ENCODE results near the gene CGNL1. TPM values are rescaled to one million over a fixed set of nuclear protein-coding genes. Genes with fewer than 3 reads are reported as not detected.
A peak's percentile ranks its signal among the peaks of the same experiment; 100 is the strongest.

CGNL1 gene
- total RNA-seq, 1 donor from 2014 or later: 5.4 TPM

DNA sequence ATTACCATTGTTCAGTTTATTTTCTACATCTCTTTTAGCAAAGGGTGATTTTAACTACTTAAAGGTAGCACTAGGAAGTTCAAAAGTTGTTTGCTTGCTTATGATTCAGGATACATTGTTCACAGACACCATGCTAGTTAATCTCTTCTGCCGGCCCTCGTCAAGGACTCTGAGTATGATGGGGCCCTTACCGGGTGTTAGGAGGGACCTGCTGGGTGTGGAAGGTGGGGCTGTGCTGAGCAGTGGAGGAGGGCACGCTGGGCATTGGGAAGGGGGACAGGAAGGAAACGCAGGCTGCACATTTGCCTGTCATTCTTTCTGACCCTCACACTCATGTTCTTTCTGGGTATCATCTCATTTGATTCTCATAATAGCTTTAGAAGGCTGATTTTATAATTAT lies 150.3 kb downstream of the CGNL1 start:
- TF ChIP-seq, protein P1, sequence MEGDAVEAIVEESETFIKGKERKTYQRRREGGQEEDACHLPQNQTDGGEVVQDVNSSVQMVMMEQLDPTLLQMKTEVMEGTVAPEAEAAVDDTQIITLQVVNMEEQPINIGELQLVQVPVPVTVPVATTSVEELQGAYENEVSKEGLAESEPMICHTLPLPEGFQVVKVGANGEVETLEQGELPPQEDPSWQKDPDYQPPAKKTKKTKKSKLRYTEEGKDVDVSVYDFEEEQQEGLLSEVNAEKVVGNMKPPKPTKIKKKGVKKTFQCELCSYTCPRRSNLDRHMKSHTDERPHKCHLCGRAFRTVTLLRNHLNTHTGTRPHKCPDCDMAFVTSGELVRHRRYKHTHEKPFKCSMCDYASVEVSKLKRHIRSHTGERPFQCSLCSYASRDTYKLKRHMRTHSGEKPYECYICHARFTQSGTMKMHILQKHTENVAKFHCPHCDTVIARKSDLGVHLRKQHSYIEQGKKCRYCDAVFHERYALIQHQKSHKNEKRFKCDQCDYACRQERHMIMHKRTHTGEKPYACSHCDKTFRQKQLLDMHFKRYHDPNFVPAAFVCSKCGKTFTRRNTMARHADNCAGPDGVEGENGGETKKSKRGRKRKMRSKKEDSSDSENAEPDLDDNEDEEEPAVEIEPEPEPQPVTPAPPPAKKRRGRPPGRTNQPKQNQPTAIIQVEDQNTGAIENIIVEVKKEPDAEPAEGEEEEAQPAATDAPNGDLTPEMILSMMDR (IDR thresholded peaks at IDR 0.05; ENCODE audit: partially characterized antibody, unreplicated experiment): no peak
- H3K36me3 Mint-ChIP-seq (ENCODE audit: unreplicated experiment): no peaks in the 10 kb centered on the region
- peaks cover 2% of the 10 kb centered on the region for H3K27me3 Mint-ChIP-seq (ENCODE audit: unreplicated experiment)
- H3K9me3 Mint-ChIP-seq (ENCODE audit: unreplicated experiment): no peaks in the 10 kb centered on the region
- no peak overlapping the region for H3K4me3 Mint-ChIP-seq (ENCODE audit: unreplicated experiment)
- peaks cover 16% of the 10 kb centered on the region for H3K4me1 Mint-ChIP-seq (ENCODE audit: low read depth, unreplicated experiment)
- no peak for DNase-seq
- peak overlapping the region; percentile 5 for H3K27ac Mint-ChIP-seq (ENCODE audit: unreplicated experiment)

DNA sequence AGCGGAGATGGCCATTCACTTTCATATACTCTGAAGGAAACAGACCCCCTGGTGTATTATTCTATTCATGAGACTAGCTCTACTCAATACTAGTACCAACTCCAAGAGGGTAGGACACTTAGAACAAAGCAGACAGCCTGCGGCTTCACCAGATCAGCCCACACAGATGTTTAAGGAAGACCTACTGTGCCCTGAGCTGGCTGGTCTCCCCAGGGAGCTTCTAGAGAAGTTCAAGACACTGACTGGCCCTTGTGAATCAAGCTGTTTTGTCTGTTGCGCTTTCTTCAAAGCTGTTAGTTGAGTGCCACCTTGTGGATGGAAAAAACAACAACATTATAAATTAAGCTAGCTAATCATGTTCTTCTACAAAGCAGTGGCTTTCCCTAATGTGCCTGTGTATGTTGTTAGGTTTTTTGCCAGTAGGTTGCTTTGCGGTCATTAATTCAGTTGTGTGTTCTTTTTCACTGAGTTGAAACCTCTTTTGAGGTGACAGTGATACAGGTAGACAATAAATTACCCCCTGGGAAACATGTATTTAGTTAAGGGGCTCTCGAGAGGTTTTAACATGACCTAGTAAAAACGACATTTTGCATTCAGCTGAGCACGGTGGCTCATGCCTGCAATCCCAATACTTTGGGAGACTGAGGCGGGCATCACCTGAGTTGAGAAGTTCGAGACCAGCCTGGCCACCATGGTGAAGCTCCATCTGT lies 151.2 kb downstream of the CGNL1 start:
- H3K4me1 Mint-ChIP-seq (ENCODE audit: low read depth, unreplicated experiment): peaks cover 16% of the 10 kb centered on the region
- no peaks in the 10 kb centered on the region for H3K36me3 Mint-ChIP-seq (ENCODE audit: unreplicated experiment)
- peak; percentile 60 for DNase-seq

DNA sequence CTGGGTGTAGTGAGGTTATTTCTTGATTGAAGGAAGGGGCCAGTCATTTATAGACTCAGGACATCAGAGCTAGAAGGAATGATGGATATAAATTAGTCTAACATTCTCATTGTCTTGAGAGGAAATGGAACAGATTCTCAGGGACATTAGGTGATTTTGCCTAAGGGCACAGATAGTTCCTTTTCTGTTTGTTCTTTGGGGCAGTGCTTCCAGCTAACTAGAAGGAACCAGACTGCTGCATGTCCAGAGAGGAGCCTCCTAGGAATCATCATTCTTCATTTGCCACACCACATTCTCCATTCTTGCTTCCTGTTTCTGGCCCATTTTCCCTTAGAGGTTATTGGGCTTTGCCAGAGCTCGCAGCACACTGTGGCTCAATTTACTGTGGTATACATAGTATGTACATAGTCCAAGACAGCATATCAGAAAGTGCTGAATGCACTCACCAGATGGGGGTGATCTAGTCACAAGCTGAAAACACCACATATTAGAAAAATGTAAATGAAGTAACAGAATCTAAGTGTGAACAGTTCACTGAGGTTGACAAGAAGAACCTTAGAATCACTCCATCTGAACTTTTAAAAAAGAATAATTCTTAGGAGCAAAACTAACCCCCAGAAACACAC lies 152.7 kb downstream of the CGNL1 start:
- no peaks in the 10 kb centered on the region for H3K9me3 Mint-ChIP-seq (ENCODE audit: unreplicated experiment)
- peaks cover 17% of the 10 kb centered on the region for H3K4me1 Mint-ChIP-seq (ENCODE audit: low read depth, unreplicated experiment)
- no peaks in the 10 kb centered on the region for H3K36me3 Mint-ChIP-seq (ENCODE audit: unreplicated experiment)

More for the DNA sequence above, 151.2 kb downstream of the CGNL1 start:
- no peaks in the 10 kb centered on the region for H3K9me3 Mint-ChIP-seq (ENCODE audit: unreplicated experiment)
- H3K27ac Mint-ChIP-seq (ENCODE audit: unreplicated experiment): peak overlapping the region; percentile 56
- no peak overlapping the region for H3K4me3 Mint-ChIP-seq (ENCODE audit: unreplicated experiment)
- peaks cover 2% of the 10 kb centered on the region for H3K27me3 Mint-ChIP-seq (ENCODE audit: unreplicated experiment)
- TF ChIP-seq, protein P1 (IDR thresholded peaks at IDR 0.05; ENCODE audit: partially characterized antibody, unreplicated experiment): peak; percentile 76

DNA sequence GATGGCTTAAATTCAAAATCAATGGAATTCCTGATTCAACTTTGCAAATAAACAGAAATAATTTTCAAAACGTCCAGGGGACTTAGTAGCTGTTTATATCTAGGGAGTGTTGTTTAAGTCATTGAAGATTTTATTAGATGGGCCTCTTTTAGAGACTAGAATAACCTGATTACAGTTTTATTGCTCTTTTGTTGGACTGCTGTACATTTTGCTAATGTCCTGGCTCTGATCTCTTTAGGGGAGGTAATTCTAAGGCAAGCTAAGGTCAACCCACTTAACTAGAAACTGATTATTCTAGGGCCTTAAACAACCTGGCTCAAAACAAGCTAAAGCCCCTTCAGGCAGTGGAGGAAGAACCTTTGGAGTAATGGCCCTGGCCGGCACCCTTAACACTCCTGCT lies 153.4 kb downstream of the CGNL1 start:
- no peaks in the 10 kb centered on the region for H3K36me3 Mint-ChIP-seq (ENCODE audit: unreplicated experiment)

More for the DNA sequence above, 152.7 kb downstream of the CGNL1 start:
- TF ChIP-seq, protein P1 (IDR thresholded peaks at IDR 0.05; ENCODE audit: partially characterized antibody, unreplicated experiment): no peak
- Mint-ChIP-seq H3K27ac (ENCODE audit: unreplicated experiment) (peak overlapping the region; percentile 33), H3K4me3 (ENCODE audit: unreplicated experiment) (no peak overlapping the region), H3K27me3 (ENCODE audit: unreplicated experiment) (peaks cover 2% of the 10 kb centered on the region)
- DNase-seq: no peak

More for the DNA sequence above, 153.4 kb downstream of the CGNL1 start:
- DNase-seq: no peak
- Mint-ChIP-seq H3K4me3 (ENCODE audit: unreplicated experiment) (no peak overlapping the region), H3K27ac (ENCODE audit: unreplicated experiment) (no peak overlapping the region), H3K9me3 (ENCODE audit: unreplicated experiment) (no peaks in the 10 kb centered on the region), H3K27me3 (ENCODE audit: unreplicated experiment) (peaks cover 2% of the 10 kb centered on the region), H3K4me1 (ENCODE audit: low read depth, unreplicated experiment) (peaks cover 24% of the 10 kb centered on the region)
- TF ChIP-seq, protein P1 (IDR thresholded peaks at IDR 0.05; ENCODE audit: partially characterized antibody, unreplicated experiment): no peak

Measured in glutamatergic neuron (in vitro differentiated cells).